ENCODE measurements around the gene FAAH.

FAAH gene

DNA sequence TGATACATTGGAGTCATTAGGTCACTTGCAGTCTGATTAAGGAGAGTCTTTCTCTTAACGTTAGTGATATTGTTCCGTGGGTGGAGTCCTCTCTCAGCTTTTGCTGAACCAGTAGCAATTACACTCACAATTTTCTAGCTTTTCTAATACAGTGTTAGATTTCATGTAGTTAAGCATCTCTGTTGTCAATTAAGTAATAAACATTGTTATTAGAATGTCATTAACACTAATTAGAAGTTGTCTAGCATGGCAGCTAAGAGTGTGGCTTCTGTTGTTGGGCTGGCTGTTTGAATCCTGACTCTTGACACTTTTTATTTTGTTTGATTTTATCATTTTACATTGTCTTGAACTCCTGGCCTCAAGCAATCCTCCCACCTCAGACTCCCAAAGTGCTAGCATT is 33.4 kb downstream of the FAAH start:
- no peak overlapping the region for H3K4me3 ChIP-seq (ENCODE audit: low read depth, low read length)
- DNase-seq (ENCODE audit: low read depth) = no peak
- in situ Hi-C loops (cut with HindIII; ENCODE audit: low sequenced_read_pairs) = no loop called here
- TF ChIP-seq CTCF (IDR thresholded peaks at IDR 0.05; ENCODE audit: low read depth, low read length, missing control alignments) = no peak

GRCh38 chr1:46429436-46429835 is 35.3 kb downstream of the FAAH start:
- no peak overlapping the region for H3K4me3 ChIP-seq (ENCODE audit: low read depth, low read length)
- no peak for DNase-seq (ENCODE audit: low read depth)
- in situ Hi-C loops (cut with HindIII; ENCODE audit: low sequenced_read_pairs) = no loop called here
- no peak for TF ChIP-seq CTCF (IDR thresholded peaks at IDR 0.05; ENCODE audit: low read depth, low read length, missing control alignments)

DNA sequence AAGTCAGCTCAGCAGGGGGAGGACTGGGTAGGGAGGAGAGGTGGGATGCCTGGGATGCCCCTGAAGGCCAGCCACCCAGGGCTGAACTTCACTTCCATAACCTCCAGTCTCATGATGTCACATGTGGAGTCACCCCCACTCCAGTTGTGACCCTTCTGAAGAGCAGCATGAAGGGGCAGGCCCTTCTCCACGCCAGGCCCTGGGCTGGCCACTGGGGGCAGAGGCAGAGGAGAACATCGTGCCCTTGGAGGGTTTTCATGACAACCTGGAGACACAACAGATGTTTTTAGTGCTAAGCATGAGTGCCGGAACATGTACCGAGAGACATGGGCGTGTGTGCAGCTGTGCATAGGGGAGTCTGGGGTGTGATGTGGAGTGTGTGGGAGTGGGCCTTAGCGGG is 37.6 kb downstream of the FAAH start:
- DNase-seq (ENCODE audit: low read depth) = no peak
- no peak for TF ChIP-seq CTCF (IDR thresholded peaks at IDR 0.05; ENCODE audit: low read depth, low read length, missing control alignments)
- in situ Hi-C loops (cut with HindIII; ENCODE audit: low sequenced_read_pairs) = loop anchor here (10.0 kb wide), 1 partner anchor 73 kb away; no protein-coding TSS in a partner anchor
- H3K4me3 ChIP-seq (ENCODE audit: low read depth, low read length) = no peak overlapping the region

DNA sequence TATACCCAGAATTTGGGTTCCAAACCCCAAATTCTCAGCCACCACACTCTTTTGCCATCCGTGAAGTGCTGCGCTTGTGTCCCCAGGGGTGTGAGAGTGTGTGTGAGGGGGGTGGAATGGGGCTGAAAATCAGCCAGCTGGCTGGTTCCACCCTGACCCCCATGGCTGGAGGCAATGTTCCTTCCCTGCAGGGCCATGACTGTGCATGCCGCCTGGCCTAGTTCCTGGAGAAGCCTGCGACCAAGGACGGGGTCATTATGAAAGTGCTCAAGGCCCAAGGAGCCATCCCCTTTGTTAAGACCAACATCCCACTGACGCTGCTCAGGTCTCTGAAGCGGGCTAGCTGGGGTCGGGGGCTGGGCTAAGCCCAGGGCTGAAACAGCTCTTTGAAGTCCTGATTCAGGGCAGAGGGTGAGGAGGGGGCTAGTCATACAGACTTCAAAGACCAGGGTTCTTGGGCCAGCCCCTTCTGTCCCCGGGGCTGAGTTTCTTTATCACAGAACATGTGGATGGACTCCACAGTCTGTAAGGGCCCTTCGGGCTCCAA is 38.7 kb downstream of the FAAH start:
- TF ChIP-seq CTCF (IDR thresholded peaks at IDR 0.05; ENCODE audit: low read depth, low read length, missing control alignments) = no peak
- no peak overlapping the region for H3K4me3 ChIP-seq (ENCODE audit: low read depth, low read length)
- DNase-seq (ENCODE audit: low read depth) = no peak
- in situ Hi-C loops (cut with HindIII; ENCODE audit: low sequenced_read_pairs) = loop anchor here (10.0 kb wide), 1 partner anchor 72 kb away; no protein-coding TSS in a partner anchor

GRCh38 chr1:46434358-46434757 is 40.2 kb downstream of the FAAH start:
- in situ Hi-C loops (cut with HindIII; ENCODE audit: low sequenced_read_pairs) = loop anchor here (10.0 kb wide), 1 partner anchor 70 kb away; no protein-coding TSS in a partner anchor
- no peak overlapping the region for H3K4me3 ChIP-seq (ENCODE audit: low read depth, low read length)
- no peak for DNase-seq (ENCODE audit: low read depth)
- TF ChIP-seq CTCF (IDR thresholded peaks at IDR 0.05; ENCODE audit: low read depth, low read length, missing control alignments) = no peak

DNA sequence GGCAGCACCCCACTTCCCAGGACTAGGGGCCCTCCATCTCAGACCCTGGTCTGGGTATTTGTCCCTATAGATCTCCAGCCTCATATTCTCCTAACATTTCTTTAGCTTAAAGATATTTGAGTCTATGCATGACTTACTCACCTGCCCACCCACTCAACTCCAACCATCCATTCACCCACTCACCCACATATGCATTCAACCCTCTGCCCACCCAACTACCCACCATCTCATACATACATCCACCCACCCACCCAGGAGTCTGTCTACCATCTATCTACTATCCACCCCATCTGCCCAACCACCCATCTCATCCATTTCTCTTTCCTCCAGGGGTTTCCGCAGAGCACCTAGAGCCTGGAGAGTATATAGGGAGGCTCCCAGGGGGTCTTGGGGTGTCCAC is 42.7 kb downstream of the FAAH start:
- TF ChIP-seq CTCF (IDR thresholded peaks at IDR 0.05; ENCODE audit: low read depth, low read length, missing control alignments) = no peak
- DNase-seq (ENCODE audit: low read depth) = no peak
- in situ Hi-C loops (cut with HindIII; ENCODE audit: low sequenced_read_pairs) = loop anchor here (10.0 kb wide), 1 partner anchor 68 kb away; no protein-coding TSS in a partner anchor
- no peak overlapping the region for H3K4me3 ChIP-seq (ENCODE audit: low read depth, low read length)
